HG03108 (cell line): ENCODE data around the gene FHL2.
"Not testable (repeated sequence)": the region's sequence is repeated elsewhere in the genome, so short reads cannot be mapped to it uniquely, and the experiment has no call there.

ENCODE experiments used
- ATAC-seq: cut with Tn5 transposase; IDR thresholded peaks from one replicate; pipeline ENCODE4 v1.9.1; 2021; ENCODE audit warnings: moderate library complexity; ENCODE audit not compliant: unreplicated experiment

Gene FHL2

DNA sequence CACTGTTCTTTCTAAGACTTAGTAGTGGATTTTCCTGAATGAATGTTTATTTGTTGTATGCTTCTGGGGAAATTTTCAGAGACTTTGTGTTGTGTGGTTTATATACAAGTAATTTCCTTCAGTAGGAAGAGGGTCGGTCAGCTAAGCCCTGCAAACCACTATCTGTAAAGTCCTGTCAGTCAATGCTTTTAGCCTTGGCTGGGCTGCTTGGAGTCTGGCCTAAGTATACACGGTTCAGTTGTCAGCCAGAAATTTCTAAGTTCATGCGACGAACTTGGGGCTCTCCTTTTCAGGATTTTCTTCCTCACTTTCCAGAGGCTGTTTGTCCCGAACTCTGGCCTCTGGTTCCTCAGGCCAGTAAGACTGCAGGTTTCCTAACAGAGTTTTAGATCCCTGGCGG lies 40.3 kb downstream of the FHL2 start:
- ATAC-seq, result no peak

DNA sequence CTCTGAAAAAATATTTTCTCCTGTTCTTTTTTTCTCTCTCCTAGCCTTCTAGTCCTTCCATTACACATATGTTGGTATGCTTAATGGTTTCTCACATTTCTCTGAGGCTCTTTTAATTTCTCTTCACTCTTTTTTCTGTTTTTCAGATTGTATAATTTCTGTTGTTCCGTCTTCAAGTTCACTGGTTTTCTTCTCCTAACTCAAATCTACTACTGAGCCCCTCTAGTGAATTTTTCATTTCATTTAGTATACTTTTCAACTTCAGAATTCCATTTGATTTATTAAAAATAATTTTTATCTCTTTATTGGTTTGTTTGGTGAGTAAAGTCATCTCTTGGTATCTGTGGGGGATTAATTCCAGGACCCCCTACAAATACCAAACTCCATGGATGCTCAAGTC lies 41.7 kb downstream of the FHL2 start:
- ATAC-seq, result no peak

DNA sequence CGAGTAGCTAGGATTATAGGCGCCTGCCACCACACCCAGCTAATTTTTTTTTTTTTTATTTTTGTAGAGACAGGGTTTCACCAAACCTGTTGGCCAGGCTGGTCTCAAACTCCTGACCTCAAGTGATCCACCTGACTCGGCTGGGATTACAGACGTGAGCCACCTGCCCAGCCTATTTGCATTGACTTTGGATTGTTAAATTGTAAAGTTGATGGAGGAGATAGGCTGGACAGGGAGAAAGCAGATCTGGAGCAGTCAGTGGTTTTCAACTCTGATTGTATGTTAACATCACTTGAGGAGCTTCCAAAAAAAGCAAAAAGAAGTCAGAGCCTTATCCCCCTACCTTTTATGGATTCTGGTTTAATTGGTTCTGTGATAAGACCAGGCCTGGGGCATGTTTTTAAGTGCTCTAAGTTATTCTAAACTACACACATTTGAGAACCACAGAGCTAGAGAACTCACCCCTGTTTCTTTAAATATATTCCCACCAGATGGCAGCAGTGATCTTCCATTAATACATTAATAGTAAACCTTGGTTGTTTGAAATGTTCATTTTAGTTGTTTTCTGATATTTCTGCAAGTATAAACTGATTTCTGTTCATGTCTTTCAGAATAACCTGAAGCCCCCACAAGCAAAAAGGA lies 54.0 kb downstream of the FHL2 start:
- ATAC-seq, result no peak

DNA sequence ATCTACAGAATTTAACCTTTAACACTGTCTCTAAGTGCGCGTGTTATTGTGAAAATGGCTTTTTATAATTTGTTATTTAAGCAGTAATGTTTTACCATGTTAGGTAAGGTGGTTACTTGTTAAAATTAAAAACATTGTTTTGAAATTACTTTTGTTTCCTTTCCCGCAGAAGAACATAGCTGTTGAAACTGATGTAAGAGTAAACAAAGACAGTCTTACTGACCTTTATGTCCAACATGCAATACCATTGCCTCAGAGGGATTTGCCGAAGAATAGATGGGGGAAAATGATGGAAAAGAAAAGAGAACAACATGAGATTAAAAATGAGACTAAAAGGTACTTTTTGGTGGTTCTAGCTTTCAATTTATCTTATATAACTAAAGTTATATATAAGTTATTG lies 59.4 kb downstream of the FHL2 start:
- ATAC-seq, result no peak

DNA sequence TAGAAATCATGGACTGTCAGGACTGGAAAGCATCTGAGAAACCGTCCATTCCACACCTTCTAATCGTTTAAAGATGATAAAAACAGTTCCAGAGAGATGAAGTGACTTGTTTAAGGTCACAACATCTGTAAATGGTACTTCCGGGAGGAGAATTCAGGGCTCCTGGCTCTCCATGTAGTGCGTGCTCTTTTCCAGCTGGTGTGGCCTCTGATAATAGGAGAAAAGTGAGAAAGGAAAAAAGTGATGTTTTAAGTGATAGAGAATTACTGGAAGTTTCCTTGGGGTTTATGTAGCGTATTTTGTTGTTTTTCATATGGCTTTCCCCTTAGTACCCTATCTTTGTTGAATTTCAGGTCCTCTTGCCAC lies 60.8 kb downstream of the FHL2 start:
- peak; percentile 15 for ATAC-seq

DNA sequence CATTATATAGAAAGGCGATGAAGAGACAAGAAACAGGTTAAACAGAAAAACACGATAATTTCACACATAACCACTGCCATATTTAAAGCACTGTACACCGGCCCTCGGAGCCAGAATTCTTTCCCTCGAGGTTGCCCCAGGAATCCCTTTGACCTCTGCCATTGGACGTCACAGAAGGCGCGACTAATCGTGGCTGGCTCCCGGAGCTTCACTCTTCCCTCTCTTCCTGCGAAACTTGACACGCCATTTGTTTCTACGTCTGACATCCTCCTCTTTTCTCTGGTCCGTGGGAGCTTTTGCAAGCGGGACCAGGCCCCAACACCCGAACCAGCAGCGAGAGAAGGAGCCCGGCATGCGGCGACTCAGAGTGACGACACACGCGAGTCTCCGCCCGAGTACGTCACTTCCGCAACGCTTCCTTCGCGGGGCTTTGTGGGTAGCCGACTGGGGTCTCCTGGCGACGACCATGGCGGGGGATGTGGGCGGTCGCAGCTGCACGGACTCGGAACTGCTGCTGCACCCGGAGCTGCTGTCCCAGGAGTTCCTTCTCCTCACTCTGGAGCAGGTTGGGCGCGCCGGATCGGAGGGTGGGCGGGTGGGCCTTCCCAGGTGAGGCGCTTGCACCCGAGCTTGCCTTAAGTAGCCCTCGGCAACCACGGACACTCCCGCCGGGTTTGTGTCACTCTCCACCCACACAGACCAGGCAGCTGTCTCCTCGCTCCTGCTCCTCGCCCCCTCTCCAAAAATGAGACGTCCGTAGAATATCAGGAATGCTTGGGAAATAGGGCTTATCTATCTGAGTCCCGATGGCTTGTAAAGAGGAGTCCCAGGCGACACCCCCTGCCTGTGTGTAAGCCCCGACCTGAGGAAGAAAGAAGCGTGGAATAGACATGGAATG lies 61.5 kb downstream of the FHL2 start, which contains the start of gene C2orf49:
C2orf49 (plus strand) TSS at position 419 of the 898 bp plus-strand sequence; CDS start at position 467, 48 bp downstream.
- peak; percentile 79 for ATAC-seq

DNA sequence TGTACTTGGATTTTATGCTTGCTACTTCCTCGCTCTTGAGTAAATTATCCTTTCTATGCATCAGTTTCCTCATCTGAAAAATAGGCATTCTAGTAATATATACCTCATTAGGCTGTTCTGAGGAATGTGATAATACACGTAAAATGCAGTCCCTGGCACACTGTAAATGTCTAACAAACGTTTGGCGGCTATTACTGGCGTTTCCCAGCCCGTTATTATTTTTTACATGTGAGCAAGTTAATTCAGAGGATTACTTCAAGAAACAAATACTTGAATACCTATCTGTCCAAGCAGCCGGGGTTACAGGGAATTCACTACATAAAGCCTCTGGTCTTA lies 62.1 kb downstream of the FHL2 start:
- ATAC-seq, result no peak

DNA sequence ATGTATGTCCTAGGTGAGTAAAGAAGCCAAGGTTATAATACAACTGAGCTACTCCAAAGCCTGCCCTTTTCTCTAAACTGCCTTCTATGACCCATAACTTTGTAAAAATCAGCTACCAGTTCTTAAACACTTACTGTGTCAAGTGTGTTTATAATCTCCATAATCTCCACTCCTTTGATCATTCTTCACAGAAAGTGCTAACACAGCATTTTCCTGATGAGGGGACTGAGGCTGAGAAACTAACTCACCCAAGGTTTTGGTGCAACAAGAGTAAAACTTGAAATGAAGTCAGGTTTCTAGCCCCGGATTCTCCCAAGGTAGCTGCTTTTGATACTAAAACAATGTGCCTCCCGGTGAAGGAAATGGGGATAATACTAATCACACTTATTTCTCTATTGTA lies 63.4 kb downstream of the FHL2 start:
- ATAC-seq, result no peak

DNA sequence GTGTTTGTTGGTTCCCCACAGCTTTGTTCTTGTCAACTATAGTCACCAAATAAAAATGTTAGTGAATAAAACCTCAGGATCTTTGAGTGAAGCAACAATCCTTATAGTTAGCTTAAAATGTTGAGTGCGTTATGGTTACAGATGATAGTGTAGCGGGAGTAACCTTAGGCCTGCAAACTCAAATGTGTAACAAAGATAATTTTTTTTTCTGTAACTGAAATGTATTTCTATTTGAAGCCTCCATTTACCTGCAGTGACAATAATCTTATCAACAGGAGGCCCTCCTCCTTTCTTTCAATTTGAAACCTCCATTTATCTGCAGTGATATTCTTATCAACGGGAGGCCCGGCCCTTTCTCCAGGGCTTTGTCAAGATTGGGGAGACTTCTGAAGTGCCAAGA lies 64.6 kb downstream of the FHL2 start:
- no peak for ATAC-seq

DNA sequence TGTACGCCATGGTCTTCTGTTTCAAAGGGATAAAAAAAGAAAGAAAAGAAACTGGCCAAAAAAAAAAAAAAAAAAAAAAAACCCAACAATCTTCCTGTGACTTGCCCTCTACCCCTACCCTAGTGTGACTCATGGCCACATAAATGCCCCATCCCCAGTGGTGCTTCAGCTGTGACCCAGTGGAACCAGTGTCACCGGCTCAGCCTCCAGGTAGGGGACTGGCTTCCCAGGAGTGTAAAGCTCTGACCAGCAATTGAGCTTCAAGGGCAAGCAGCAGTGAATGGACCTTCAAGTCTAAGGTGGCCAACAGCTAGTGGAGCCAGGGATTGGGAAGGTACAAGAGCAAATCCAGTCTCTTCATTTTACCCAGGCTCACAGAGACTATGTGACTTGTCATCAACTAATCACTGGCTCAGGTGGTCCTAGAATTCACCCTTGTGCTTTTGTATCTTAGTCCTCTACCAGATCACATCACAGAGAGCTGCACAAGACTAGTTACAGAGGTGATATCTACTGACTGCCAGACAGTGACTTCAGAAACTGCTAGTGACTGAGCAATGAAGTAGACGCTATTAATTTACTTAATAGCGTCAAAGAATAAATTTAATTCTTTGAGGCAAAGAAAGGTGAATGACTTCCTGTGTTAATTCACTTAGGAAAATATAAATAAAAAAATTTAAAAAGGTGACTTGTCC lies 68.0 kb downstream of the FHL2 start:
- ATAC-seq, result no peak

DNA sequence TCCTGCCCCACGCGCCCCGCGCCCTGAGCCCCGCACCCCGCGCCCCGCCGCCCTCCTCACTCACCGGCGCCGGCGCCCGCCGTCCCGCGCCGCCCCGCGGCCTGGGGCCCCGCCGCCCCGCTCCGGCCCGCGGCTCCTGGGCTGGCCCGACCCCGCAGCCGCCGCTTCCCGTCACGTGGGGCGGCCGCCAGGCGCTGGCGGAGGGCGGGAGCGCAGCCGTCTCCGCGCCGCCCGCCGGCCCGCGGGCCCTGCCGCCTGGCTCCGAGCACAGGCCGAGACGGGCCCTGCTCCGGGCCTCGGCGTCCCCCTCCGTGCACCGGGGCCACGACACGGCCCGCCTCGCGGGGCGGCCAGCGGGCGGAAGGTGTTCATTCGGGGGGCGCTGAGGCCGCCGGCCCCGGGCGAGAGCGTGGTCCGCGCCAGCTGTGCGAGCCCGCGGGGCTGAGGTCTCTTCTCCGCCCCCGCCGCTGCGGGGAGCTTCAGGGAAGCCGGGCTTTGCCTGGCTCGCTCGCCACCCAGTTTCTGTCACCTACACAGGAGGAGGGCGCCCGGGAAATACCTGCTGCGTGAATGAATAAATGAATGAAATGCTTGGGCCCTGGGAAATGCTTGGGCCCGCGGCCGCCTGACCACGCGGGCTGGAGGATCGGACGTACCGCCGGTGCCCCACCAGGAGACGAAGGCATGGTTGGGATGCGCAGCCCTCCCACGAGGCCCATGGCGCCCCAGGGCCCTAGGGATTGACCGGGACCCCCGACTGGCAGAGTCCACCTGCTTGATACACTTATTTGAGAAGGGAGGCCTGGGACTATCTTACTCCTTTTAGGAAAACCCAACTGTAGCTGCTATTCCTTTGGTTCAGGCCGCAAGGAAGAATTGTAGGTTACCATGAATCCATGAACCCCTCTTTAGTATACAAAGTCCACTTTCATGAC lies 69.0 kb downstream of the FHL2 start, which contains the start of gene TGFBRAP1:
TGFBRAP1 (minus strand) TSS at position 175 of the 935 bp plus-strand sequence. CDS start 21,434 bp downstream, outside the sequence.
- ATAC-seq, result peak; percentile 65

DNA sequence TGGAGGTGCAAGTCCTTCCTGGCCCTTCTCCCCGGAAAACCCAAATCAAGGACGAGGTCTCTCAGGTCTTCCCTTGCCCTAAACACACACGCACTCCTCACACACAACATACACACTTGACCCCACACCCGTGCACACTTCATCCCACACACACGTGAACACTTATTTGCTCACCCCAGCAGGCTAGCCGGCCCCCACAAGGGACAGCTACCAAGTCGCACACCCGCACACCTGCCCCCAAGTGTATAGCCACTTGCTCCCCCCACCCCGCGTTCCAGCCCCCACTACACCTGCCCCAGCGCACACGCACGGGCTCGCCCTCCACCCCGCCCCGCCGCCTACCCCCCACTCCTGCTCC lies 69.7 kb downstream of the FHL2 start:
- no peak for ATAC-seq

DNA sequence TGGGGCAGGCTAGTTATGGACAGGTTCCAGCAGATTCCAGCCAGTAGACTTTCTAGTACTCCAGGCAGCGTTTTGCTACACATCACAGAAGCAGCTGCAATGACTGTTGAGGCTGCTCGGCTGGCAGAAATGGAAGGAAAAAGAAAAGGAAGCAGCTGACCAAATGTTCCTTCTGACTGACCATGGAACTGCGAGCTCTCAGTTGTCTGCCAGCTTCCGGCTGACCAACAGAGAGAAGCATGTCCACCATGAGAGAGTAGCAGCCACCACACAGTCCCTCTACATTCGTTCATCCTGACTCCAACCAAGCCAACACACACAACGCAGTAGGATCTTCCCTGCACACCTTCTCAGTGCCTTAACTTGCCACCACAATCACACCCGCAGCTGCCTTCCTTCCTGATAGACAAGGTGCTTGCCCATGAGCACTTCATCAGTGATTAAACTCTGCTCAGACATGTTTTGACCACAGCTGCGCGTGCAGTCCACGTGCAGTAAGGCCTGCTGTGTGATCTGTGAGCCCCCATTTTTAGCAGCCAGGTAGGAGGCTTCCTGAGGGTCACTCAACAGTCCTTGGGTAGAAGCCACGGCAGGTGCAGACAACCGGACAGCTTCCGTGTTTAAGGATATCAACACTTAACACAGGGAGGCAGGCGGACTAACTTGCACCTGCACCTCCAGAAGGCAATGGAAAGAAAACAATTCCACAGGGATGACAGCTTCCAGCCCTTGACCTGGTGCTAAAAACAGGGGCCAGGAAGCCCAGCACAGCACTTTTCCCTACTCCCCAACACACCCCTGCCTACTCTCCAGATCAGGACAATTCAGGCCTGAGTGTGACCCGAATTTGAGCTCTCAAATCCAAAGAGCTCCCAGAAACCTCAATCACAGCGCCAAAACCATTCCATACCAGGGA lies 70.3 kb downstream of the FHL2 start:
- no peak for ATAC-seq

DNA sequence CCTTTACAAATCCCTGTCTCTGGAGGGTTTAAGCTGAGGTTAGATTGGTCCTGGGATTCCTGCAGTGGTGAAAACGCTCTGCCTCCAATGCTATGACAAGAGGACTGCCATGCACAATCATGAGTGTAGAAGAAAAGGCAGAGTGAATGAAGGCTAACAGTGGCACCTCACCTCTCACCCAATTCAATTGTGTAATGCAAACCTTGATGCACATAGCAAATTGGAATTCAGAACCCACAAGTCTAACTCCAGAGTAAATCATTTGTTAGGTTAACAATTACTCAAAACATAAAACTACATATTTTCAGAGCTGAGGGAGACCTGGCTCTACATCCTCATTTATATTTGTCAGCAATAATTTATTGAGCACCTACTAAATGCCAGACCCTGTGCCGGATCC lies 71.2 kb downstream of the FHL2 start:
- no peak for ATAC-seq

DNA sequence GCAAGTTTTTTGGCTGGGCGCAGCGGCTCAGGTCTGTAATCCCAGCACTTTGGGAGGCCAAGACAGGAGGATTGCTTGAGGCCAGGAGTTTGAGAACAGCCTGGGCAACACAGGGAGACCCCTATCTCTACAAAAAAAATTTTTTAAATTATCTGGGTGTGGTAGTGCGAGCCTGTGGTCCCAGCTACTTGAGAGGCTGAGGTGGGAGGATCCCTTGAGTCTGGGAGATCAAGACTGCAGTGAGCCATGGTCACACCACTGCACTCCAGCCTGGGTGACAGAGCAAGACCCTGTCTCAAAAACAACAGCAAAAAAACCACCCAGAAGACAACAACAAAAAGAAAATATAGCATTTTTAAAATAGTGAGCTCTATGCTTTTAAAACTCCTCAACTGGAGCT lies 71.6 kb downstream of the FHL2 start:
- not testable (repeated sequence) for ATAC-seq

DNA sequence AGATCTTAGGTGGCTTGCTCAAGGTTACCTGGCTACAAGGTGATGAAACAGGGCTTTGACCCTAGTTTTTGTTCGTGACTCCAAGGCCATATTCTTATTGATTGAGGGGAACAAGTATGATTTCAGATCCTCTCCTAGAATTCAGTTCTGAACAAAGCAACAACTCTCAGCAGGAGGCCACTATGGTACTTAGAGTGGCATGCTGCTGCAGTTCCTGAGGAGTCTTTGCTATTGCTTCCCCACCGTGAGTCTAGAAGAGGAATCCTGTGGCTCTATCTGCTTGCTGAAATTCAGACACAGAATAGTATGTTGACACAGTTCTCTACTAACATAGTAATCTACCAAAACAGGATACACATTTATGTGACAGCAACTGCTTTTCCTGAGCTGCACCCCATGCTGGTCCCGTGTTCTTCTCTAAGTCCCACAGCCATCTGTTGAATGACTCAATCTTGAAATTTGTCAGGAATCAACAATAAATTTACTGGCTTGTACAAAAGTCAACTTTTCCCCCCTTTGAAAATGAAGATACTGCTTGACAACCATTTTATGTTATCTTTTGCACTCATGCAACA lies 73.4 kb downstream of the FHL2 start:
- ATAC-seq, result no peak

DNA sequence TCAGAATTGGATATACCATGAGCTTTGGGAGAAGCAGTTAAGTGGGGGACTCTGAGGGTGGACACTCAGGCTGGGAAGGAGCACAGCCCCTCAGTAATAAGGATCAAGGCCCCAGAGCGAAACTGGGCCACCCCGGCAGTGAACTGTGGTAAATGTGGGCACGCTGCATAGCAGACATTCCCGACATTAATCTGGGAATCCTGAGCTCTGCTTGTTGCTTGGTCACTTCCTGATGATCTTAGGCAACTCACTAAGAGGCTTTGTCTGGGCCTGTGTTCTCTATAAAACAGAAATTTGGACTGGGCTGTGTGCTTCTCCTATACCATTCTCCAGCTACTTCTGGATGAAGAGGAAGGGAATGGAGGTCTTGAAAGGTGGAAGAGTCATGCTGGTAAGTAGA lies 74.1 kb downstream of the FHL2 start:
- ATAC-seq, result no peak

DNA sequence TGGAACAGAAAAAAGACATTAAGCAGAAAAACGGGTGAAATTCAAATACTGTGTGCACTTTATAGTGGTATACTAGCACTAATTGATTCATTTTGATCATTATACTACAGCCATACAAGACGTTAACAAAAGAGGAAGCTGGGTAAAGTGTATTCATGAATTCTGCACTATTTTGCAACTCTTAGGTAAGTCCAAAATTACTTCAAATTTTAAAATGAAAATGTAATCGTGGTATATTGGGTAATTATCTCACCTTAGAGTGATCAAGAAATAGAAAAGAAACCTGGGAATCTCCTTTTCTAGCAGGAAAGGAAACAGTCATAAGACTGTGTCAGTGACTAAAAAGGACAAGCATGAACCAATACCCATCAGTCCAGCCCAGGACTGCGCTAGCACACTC lies 74.8 kb downstream of the FHL2 start:
- no peak for ATAC-seq

DNA sequence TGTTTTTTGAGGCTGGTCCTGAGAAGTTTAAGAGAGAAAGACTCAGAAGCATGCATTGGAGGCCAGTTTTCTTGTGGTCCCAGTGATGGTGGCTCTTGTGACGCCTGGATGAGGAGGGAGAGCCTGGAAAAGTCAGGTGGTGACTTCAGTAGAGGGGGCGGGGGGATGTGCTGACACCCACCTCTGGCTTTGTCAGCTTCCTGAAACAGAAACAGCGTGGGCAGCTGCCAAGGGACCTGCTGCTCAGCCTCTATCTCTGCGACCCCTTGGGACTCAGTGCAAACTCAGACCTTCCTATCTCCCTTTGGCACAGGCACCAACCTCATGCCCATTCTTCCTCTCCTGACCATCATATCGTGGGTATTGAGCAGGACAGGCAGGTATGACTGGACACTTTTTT lies 75.7 kb downstream of the FHL2 start:
- ATAC-seq, result no peak
